HEK293 (cell line): Measurements from ENCODE around the gene DCK.

Source experiments
- CTCF ChIA-PET: fragments of 350-600 bp; formaldehyde crosslinking; extraction: SDS; loops from one replicate; lab custom pipeline; 2021; ENCODE audit warnings: antibody characterized with exemption; lab: Yijun Ruan, JAX
- POLR2A ChIA-PET: fragments of 300-600 bp; formaldehyde crosslinking; extraction: SDS; loops from one replicate; lab custom pipeline; 2020; ENCODE audit warnings: antibody characterized with exemption, inconsistent platforms; lab: Yijun Ruan, JAX
- H3K27ac ChIP-seq: fragments of 200-500 bp; sonication (Bioruptor generic); 2 replicates; pipeline ENCODE4 v1.5.1; 2014; ENCODE audit warnings: low read depth, low read length, control low read depth, inconsistent platforms; ENCODE audit errors: extremely low read depth
- H3K36me3 ChIP-seq, 2 experiments: fragments of 200-500 bp in 1 of 2; sonication (Bioruptor generic) in 1 of 2; 1 replicate in 1 of 2; 2 replicates in 1 of 2; pipeline ENCODE4 v1.5.1; 2014 to 2017; ENCODE audit warnings: inconsistent platforms in 2 of 2, low read length in 2 of 2; ENCODE audit not compliant: control insufficient read depth in 2 of 2, insufficient read depth in 1 of 2
- H3K4me1 ChIP-seq: fragments of 200-500 bp; sonication (Bioruptor generic); 2 replicates; pipeline ENCODE4 v1.5.1; 2014; ENCODE audit warnings: mild to moderate bottlenecking, low read length, inconsistent platforms; ENCODE audit not compliant: control insufficient read depth, insufficient read depth
- H3K4me3 ChIP-seq: 2 replicates; pipeline ENCODE4 v1.5.1; 2011; ENCODE audit warnings: low read depth, mild to moderate bottlenecking, control low read depth, low read length, moderate library complexity
- H3K9me3 ChIP-seq: fragments of 200-500 bp; sonication (Bioruptor generic); 2 replicates; pipeline ENCODE4 v1.5.1; 2014; ENCODE audit warnings: low read depth, low read length, inconsistent platforms; ENCODE audit not compliant: control insufficient read depth, insufficient read depth
- RBAK ChIP-seq: fragments of 450-650 bp; formaldehyde crosslinking; IDR thresholded peaks from 2 replicates; pipeline ENCODE4 v1.5.1; 2016; ENCODE audit warnings: missing biosample characterization, missing genetic modification characterization
- SCRT1 ChIP-seq: fragments of 450-650 bp; formaldehyde crosslinking; IDR thresholded peaks from 2 replicates; pipeline ENCODE4 v1.5.1; 2016; ENCODE audit warnings: missing biosample characterization, missing genetic modification characterization, borderline replicate concordance
- ZFP3 ChIP-seq: fragments of 450-650 bp; formaldehyde crosslinking; IDR thresholded peaks from 2 replicates; pipeline ENCODE4 v1.5.1; 2016; ENCODE audit warnings: low read depth, missing biosample characterization, missing genetic modification characterization
- ZNF121 ChIP-seq: fragments of 450-650 bp; formaldehyde crosslinking; IDR thresholded peaks from 2 replicates; pipeline ENCODE4 v1.5.1; 2016; ENCODE audit warnings: missing biosample characterization, missing genetic modification characterization
- ZNF19 ChIP-seq: fragments of 450-650 bp; formaldehyde crosslinking; IDR thresholded peaks from 2 replicates; pipeline ENCODE4; 2016; ENCODE audit warnings: missing biosample characterization, missing genetic modification characterization, low read depth
- ZNF2 ChIP-seq: fragments of 450-650 bp; formaldehyde crosslinking; IDR thresholded peaks from 2 replicates; pipeline ENCODE4 v1.5.1; 2016; ENCODE audit warnings: missing biosample characterization, missing genetic modification characterization
- ZNF292 ChIP-seq: fragments of 450-650 bp; formaldehyde crosslinking; IDR thresholded peaks from 2 replicates; pipeline ENCODE4 v1.5.1; 2016; ENCODE audit warnings: low read depth, missing biosample characterization, missing genetic modification characterization, borderline replicate concordance
- ZNF311 ChIP-seq: fragments of 450-650 bp; formaldehyde crosslinking; IDR thresholded peaks from 2 replicates; pipeline ENCODE4 v1.5.1; 2017; ENCODE audit warnings: missing biosample characterization, missing genetic modification characterization, borderline replicate concordance
- ZNF37A ChIP-seq: fragments of 450-650 bp; IDR thresholded peaks from 2 replicates; pipeline ENCODE4 v1.5.1; 2018; ENCODE audit warnings: missing biosample characterization, missing genetic modification characterization
- ZNF404 ChIP-seq: fragments of 450-650 bp; formaldehyde crosslinking; IDR thresholded peaks from 2 replicates; pipeline ENCODE4 v1.5.1; 2017; ENCODE audit warnings: missing biosample characterization, missing genetic modification characterization
- ZNF423 ChIP-seq: fragments of 450-650 bp; formaldehyde crosslinking; IDR thresholded peaks from 2 replicates; pipeline ENCODE4 v1.5.1; 2016; ENCODE audit warnings: missing biosample characterization, missing genetic modification characterization
- ZNF510 ChIP-seq: fragments of 450-650 bp; formaldehyde crosslinking; IDR thresholded peaks from 2 replicates; pipeline ENCODE4 v1.5.1; 2018; ENCODE audit warnings: mild to moderate bottlenecking, missing genetic modification characterization, missing biosample characterization; ENCODE audit not compliant: insufficient replicate concordance
- ZNF677 ChIP-seq: fragments of 450-650 bp; IDR thresholded peaks from 2 replicates; pipeline ENCODE4 v1.5.0; 2018; ENCODE audit warnings: missing biosample characterization, mild to moderate bottlenecking, missing genetic modification characterization, moderate library complexity
- ZNF768 ChIP-seq: fragments of 450-650 bp; formaldehyde crosslinking; IDR thresholded peaks from 2 replicates; pipeline ENCODE4 v1.5.1; 2018; ENCODE audit warnings: missing biosample characterization, mild to moderate bottlenecking, missing genetic modification characterization
- ZXDB ChIP-seq: fragments of 450-650 bp; formaldehyde crosslinking; IDR thresholded peaks from 2 replicates; pipeline ENCODE4 v1.5.1; 2016; ENCODE audit warnings: missing biosample characterization, missing genetic modification characterization
- TF ChIP-seq, protein P1 (sequence below): fragments of 450-650 bp; formaldehyde crosslinking; IDR thresholded peaks from 2 replicates; pipeline ENCODE4 v1.5.1; 2016; ENCODE audit warnings: missing biosample characterization, missing genetic modification characterization, borderline replicate concordance
- TF ChIP-seq, protein P2 (sequence below): fragments of 450-650 bp; formaldehyde crosslinking; IDR thresholded peaks from 2 replicates; pipeline ENCODE4 v1.5.1; 2016; ENCODE audit warnings: missing biosample characterization, missing genetic modification characterization
- TF ChIP-seq, protein P3 (sequence below): fragments of 450-650 bp; formaldehyde crosslinking; IDR thresholded peaks from 2 replicates; pipeline ENCODE4 v1.5.1; 2016; ENCODE audit warnings: missing biosample characterization, missing genetic modification characterization
- TF ChIP-seq, protein P4 (sequence below): sonication (generic); formaldehyde crosslinking; IDR thresholded peaks from 2 replicates; pipeline ENCODE4 v1.8.1; 2022; ENCODE audit warnings: mild to moderate bottlenecking, moderate library complexity, missing genetic modification reagents
- TF ChIP-seq, protein P5 (sequence below): fragments of 450-650 bp; formaldehyde crosslinking; conservative IDR thresholded peaks from 2 replicates; pipeline ENCODE4 v1.5.1; 2016; ENCODE audit warnings: low read depth, missing biosample characterization, missing genetic modification characterization

Gene DCK

DNA sequence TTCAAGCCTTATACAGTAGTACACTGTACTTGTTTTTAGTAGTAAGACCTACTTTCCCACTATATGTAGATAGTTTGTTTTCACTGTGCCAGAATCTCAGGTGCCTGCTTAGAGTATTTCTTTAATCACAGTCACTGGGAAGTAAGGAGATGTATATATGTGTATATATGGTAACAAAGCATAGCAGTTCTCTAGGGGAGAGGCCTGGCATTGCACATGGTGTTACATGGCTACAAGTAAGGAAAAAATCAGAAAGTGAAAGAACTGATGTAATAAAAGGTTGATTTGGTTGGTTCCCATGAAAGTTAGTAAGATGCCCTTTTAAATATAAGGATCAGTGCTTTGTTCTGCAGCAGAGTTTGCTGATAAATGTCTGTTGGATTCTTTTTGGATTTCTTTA, 9.3 kb upstream of the DCK start:
- Histone ChIP-seq H3K36me3 (peaks cover 0 to 4% of the 10 kb centered on the region in 2 experiments; a peak in 1 of 3 replicates), H3K4me1 (no peaks in the 10 kb centered on the region), H3K27ac (no peak overlapping the region), H3K4me3 (no peak overlapping the region), H3K9me3 (no peaks in the 10 kb centered on the region)
- POLR2A ChIA-PET = no interaction called here
- TF ChIP-seq ZNF768 (tag by site-specific recombination) (no peak), RBAK (tag by site-specific recombination) (no peak), SCRT1 (tag by site-specific recombination) (no peak), ZXDB (tag by site-specific recombination) (no peak), ZNF311 (tag by site-specific recombination) (no peak), ZNF292 (tag by site-specific recombination) (no peak), ZNF510 (tag by site-specific recombination) (no peak), ZNF121 (tag by site-specific recombination) (no peak), ZNF404 (tag by site-specific recombination) (no peak), ZNF19 (tag by site-specific recombination) (no peak), ZNF423 (tag by site-specific recombination) (no peak), ZNF37A (tag by site-specific recombination) (no peak), ZFP3 (tag by site-specific recombination) (no peak), ZNF677 (tag by site-specific recombination) (no peak), ZNF2 (tag by site-specific recombination) (no peak)
- TF ChIP-seq, protein P1, sequence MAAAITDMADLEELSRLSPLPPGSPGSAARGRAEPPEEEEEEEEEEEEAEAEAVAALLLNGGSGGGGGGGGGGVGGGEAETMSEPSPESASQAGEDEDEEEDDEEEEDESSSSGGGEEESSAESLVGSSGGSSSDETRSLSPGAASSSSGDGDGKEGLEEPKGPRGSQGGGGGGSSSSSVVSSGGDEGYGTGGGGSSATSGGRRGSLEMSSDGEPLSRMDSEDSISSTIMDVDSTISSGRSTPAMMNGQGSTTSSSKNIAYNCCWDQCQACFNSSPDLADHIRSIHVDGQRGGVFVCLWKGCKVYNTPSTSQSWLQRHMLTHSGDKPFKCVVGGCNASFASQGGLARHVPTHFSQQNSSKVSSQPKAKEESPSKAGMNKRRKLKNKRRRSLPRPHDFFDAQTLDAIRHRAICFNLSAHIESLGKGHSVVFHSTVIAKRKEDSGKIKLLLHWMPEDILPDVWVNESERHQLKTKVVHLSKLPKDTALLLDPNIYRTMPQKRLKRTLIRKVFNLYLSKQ (tag by site-specific recombination) = no peak
- TF ChIP-seq, protein P2, sequence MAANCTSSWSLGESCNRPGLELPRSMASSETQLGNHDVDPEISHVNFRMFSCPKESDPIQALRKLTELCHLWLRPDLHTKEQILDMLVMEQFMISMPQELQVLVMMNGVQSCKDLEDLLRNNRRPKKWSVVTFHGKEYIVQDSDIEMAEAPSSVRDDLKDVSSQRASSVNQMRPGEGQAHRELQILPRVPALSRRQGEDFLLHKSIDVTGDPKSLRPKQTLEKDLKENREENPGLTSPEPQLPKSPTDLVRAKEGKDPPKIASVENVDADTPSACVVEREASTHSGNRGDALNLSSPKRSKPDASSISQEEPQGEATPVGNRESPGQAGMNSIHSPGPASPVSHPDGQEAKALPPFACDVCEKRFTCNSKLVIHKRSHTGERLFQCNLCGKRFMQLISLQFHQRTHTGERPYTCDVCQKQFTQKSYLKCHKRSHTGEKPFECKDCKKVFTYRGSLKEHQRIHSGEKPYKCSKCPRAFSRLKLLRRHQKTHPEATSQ (tag by site-specific recombination) = no peak
- TF ChIP-seq, protein P3, sequence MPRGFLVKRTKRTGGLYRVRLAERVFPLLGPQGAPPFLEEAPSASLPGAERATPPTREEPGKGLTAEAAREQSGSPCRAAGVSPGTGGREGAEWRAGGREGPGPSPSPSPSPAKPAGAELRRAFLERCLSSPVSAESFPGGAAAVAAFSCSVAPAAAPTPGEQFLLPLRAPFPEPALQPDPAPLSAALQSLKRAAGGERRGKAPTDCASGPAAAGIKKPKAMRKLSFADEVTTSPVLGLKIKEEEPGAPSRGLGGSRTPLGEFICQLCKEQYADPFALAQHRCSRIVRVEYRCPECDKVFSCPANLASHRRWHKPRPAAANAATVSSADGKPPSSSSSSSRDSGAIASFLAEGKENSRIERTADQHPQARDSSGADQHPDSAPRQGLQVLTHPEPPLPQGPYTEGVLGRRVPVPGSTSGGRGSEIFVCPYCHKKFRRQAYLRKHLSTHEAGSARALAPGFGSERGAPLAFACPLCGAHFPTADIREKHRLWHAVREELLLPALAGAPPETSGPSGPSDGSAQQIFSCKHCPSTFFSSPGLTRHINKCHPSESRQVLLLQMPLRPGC (tag by site-specific recombination) = no peak
- TF ChIP-seq, protein P4, sequence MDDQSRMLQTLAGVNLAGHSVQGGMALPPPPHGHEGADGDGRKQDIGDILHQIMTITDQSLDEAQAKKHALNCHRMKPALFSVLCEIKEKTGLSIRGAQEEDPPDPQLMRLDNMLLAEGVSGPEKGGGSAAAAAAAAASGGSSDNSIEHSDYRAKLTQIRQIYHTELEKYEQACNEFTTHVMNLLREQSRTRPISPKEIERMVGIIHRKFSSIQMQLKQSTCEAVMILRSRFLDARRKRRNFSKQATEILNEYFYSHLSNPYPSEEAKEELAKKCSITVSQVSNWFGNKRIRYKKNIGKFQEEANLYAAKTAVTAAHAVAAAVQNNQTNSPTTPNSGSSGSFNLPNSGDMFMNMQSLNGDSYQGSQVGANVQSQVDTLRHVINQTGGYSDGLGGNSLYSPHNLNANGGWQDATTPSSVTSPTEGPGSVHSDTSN (CRISPR knock-in tag) = no peak
- TF ChIP-seq, protein P5, sequence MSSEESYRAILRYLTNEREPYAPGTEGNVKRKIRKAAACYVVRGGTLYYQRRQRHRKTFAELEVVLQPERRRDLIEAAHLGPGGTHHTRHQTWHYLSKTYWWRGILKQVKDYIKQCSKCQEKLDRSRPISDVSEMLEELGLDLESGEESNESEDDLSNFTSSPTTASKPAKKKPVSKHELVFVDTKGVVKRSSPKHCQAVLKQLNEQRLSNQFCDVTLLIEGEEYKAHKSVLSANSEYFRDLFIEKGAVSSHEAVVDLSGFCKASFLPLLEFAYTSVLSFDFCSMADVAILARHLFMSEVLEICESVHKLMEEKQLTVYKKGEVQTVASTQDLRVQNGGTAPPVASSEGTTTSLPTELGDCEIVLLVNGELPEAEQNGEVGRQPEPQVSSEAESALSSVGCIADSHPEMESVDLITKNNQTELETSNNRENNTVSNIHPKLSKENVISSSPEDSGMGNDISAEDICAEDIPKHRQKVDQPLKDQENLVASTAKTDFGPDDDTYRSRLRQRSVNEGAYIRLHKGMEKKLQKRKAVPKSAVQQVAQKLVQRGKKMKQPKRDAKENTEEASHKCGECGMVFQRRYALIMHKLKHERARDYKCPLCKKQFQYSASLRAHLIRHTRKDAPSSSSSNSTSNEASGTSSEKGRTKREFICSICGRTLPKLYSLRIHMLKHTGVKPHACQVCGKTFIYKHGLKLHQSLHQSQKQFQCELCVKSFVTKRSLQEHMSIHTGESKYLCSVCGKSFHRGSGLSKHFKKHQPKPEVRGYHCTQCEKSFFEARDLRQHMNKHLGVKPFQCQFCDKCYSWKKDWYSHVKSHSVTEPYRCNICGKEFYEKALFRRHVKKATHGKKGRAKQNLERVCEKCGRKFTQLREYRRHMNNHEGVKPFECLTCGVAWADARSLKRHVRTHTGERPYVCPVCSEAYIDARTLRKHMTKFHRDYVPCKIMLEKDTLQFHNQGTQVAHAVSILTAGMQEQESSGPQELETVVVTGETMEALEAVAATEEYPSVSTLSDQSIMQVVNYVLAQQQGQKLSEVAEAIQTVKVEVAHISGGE = no peak
- CTCF ChIA-PET = no interaction called here
